GDM1 (cell line): ENCODE data around the gene TRIM25.

Experiments
- DNase-seq: peaks from one replicate; lab custom pipeline; 2025; lab: John Stamatoyannopoulos, UW

The TRIM25 gene

GRCh38 chr17:56926270-56926669, 12.4 kb upstream of the TRIM25 start:
- DNase-seq: no peak

GRCh38 chr17:56925088-56925487, 11.2 kb upstream of the TRIM25 start:
- DNase-seq: no peak

- no peak for DNase-seq
Measured at GRCh38 chr17:56919717-56920116, 5.9 kb upstream of the TRIM25 start.

GRCh38 chr17:56918916-56919315, 5.1 kb upstream of the TRIM25 start:
- no peak for DNase-seq

GRCh38 chr17:56917559-56918296, 3.9 kb upstream of the TRIM25 start:
- no peak for DNase-seq

GRCh38 chr17:56914581-56915273, 878 bp upstream of the TRIM25 start:
- DNase-seq: no peak

GRCh38 chr17:56913353-56913866, 439 bp downstream of the TRIM25 start:
- no peak for DNase-seq

GRCh38 chr17:56913000-56913311, 893 bp downstream of the TRIM25 start:
- DNase-seq: no peak

- DNase-seq: no peak
Measured at GRCh38 chr17:56912105-56912999, 1.5 kb downstream of the TRIM25 start.

- DNase-seq: no peak
Measured at GRCh38 chr17:56910509-56911235, 3.2 kb downstream of the TRIM25 start.

- no peak for DNase-seq
Measured at GRCh38 chr17:56909742-56910508, 3.9 kb downstream of the TRIM25 start.

- DNase-seq: no peak
Measured at GRCh38 chr17:56908001-56908542, 5.8 kb downstream of the TRIM25 start.

GRCh38 chr17:56903560-56903959, 10.3 kb downstream of the TRIM25 start:
- DNase-seq: no peak

- DNase-seq: no peak
Measured at GRCh38 chr17:56902348-56902747, 11.5 kb downstream of the TRIM25 start.

GRCh38 chr17:56899403-56899802, 14.4 kb downstream of the TRIM25 start:
- DNase-seq: no peak

GRCh38 chr17:56898874-56899273, 15.0 kb downstream of the TRIM25 start:
- no peak for DNase-seq

GRCh38 chr17:56897646-56898424, 16.0 kb downstream of the TRIM25 start:
- no peak for DNase-seq

GRCh38 chr17:56896968-56897359, 16.9 kb downstream of the TRIM25 start:
- DNase-seq: no peak

GRCh38 chr17:56896217-56896967, 17.5 kb downstream of the TRIM25 start:
- no peak for DNase-seq
